ENCODE measurements around the gene IGF1R. TPM values are rescaled to one million over a fixed set of nuclear protein-coding genes. Genes with fewer than 3 reads are reported as not detected.

IGF1R gene
- total RNA-seq, 1 experiment from 2014 or later, result 30.9 TPM

DNA sequence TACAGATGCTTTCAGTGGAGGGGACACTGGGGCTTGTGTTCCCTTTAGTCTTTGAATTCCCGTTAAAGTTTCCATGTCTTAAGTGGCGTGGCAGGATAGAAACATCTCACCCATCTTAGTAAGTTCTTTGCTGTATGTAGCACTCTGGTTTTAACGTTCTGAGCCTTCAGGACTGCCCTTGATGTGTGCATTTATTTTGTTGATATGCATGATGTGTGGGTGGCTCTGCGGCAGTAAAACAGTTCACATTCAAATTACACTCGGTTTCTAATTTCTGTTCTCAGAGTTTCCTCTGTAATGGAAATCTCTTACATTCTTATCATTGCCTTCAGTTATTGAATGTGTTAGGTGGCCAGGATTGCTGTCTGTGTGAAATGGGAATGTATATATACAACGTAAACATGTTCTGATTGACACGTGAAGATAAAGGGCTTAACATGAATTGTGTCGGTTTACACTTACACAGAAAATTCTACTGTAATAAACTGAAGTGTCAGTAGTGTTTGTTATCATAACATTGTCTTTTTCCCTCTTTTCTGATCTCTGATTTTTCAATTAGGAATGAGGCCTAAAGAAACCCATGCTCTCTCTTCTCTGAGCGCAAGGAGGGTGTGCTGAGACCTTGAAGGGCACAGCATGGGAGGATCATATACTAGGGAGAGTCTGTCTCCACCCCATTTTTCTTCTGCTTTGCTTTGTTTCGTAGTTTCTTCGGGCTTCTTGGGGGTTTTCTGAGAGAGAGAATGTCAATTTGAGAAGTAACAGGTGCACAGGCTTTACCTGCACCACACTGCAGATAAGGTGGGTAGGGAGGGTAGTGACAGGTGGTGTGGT is 51.5 kb downstream of the IGF1R start:
- DNase-seq (ENCODE audit: extremely low read depth, low read depth), result no peak

DNA sequence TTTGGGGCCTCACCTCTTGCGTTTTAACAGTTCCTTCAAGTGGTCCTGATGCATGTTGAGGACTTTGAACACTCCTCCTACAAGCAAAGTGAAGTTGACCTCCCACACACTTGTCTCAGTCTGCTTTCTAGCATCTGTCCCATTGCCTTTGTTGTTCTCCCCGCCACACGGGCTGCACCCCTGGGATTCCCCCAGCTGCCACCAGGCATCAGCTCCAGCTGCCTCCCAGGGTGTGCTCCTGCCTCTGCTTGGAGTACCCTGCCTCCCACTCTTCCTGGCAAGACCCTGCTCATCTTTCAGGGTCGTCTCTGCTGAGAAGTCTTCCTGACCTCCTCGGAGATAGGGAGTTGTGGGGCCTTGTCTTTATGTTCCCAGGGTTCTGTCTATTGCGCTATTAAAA is 52.2 kb downstream of the IGF1R start:
- no peak for DNase-seq (ENCODE audit: extremely low read depth, low read depth)

DNA sequence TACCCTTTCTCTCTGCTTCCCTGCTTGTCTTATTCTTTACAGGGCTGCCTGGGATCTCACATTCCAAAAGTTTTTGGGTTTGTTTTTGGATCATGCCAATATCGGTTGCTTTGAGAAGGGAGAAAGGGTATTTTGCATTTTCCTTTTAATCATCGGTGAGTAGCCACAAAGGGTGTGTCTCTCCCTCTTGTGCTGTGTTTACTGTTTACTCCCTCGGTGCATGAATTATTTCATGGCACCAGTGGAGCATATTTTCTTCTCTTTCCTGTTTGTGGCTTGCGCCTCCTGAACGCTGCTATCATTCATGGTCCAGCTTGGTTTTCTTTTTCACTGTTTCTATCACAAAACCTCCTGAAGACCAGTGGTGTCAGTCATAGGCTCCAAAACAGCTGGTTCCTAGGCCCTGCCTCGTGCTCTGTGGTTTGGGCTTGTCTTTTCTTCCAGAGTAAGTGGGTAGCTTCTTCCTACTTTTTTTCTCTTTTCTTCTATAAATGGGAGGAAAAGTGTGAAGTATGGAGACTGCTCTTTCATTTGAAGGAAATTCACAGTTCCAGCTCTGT is 54.9 kb downstream of the IGF1R start:
- DNase-seq (ENCODE audit: extremely low read depth, low read depth), result no peak

DNA sequence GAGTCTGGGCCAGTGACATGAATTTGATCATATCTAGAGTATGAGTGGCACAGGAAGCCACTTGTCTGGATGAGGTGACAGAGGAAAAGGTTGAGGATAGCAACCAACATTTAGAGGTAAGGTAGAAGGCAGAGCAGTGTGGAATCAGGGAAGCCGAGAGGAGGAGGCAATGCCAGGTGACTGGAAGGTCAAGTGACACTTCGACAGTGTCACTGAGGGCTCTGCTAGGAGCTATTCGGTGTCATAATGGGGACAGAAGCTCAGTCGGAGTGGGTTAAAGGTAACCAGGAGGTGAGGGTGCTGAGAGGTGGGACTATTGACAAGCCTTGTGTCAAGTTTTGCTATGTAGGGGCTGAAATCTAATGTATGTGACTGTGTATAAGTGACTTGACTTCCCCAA is 56.7 kb downstream of the IGF1R start:
- DNase-seq (ENCODE audit: extremely low read depth, low read depth), result no peak

DNA sequence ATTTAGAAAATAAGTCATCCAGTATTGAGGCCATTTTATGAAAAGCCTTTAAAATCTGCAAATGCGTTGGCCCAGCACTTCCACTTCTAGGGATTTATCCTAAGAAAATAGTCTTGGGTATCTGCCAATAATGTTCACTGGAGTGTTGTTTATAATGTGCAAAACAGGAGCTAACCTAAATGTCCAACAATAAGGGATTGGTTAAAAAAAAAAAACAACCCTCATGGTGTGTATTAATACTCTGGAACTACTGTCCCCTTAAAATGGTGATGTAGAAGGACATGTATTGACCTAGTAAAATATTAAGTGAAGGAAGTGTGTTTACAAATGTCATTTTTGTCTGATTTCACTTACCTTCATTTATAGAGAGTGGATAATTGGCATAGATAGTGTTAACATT is 58.0 kb downstream of the IGF1R start:
- DNase-seq (ENCODE audit: extremely low read depth, low read depth), result no peak

DNA sequence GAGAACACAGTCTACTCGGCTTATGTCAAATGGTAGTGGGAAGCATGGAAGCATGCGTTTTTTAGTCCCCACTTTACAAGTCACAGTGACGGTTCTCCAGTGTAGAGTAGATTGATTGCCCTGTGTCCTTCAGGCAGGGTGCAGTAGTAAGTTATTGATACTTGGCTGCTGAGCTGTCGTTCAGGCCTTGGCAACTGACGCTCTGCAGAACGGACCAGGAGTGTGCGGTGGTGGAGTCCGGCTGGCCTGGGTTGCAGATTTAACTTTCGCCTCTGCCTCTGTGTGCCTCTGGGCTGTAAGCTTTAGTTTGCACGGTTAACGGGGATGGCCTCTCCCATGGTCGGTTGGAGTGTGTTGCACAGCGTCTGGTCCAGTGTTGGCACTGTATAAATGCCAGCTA is 58.6 kb downstream of the IGF1R start:
- no peak for DNase-seq (ENCODE audit: extremely low read depth, low read depth)

DNA sequence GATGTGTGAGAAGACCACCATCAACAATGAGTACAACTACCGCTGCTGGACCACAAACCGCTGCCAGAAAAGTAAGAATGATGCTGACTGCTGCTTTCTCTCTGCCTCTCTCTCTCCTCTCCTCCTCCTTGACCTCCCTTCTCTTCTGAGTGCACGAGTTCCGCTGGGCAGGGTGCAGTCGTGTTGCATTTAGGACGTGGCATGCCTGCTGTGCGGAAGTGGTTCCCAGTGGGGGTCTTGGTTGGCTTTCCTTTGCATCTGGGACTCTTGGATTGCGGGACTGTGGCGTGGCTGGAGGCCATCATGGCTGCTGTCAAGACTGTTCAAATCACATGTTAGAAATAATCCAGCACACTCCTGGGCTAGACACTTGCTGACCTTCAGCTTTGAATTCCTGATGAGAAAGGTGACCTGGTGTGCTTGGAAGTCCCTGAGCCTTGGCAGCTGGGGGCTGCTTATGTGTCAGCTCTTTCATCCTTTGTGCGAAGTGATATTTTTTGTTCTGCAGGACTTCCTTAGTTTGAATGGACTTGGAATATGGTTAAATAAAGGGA is 59.8 kb downstream of the IGF1R start:
- DNase-seq (ENCODE audit: extremely low read depth, low read depth), result no peak

DNA sequence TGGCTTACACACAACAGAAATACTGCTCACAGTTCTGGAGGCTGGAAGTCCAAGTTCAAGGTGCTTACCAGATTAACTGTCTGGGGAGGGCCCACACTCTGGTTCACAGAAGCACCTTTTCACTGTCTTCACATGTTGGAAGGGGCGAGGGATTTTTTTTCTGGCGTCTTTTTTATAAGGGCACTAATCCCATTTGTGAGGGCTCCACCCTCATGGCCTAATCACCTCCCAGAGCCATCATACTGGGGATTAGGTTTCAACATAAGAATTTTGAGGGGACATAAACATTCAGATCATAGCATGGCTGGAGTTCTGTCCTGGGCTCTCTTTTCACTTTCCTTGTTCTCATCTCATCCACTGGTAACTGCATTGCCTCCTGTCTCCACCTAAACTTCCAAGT is 63.5 kb downstream of the IGF1R start:
- DNase-seq (ENCODE audit: extremely low read depth, low read depth), result no peak

DNA sequence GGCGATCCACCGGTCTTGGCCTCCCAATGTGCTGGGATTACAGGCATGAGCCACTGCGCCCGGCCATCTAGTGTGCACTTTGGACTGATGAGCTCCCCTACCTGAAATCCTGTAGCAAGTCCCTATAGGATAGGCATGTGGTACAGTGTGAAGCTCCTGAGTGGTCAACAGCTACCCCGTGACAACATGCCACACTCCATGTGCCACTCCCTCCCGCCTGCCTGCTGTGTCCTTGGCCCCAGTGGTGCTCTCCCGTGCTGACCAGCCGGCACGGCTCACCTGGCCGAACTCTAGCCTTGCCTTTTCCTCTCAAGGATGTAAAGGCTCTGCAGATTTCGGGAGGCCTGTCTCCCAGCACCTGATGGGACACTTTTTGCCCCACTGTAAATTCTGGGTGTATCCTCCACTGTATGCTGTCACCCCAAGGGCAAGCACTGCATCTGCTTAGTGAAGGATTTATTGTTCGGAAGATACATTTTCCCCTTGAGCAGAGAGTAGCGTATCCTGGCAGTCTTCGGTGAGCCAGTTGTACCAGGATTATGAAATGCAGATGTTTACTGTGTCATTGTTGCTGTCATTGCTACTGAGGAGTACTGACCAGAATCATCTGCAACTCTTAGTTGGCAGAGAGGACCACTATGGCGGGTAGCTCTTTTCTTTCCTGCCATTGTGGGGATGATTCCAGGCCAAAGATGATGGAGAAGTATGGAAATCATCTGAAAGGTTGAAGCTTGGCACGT is 64.7 kb downstream of the IGF1R start:
- DNase-seq (ENCODE audit: extremely low read depth, low read depth), result no peak

DNA sequence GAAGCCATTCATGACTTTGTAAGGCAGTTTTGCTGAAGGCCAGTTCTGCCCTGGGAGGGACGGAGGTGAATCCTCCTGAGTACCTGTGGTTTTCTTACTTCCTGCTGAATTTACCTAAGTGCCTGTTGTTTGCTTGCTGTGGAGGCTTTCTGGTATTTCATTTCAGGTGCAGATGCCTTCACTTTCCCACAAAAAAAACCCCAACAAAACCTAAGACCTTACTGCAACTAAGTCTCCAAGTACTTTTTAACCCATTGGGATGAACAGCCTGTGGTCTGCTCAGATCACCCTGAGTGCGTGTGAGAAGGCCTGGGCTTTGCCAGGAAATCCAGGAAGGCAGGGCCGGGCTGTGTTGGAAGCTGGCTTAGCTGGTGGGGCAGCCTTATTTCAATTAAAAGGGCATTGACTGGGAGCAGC is 65.3 kb downstream of the IGF1R start:
- DNase-seq (ENCODE audit: extremely low read depth, low read depth), result no peak

DNA sequence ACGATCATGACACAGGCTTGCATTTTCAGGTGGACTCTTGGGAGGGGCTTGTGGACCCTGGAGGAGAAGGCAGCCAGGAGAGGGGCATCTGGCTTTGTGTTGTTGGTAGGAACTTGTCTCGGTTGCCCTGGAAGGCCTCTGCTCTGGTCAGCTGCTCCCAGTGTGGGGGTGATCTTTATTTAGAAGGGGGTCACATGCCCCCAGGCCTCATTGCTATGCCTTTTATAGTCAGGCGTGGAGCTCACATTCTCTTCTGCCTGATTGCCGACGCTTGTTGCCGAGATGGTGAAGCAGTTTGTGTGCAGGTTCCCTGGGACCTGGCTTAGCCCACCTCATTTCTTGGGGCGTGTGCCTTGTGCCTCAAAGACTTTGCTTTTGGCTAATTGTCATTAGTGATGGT is 66.6 kb downstream of the IGF1R start:
- no peak for DNase-seq (ENCODE audit: extremely low read depth, low read depth)

DNA sequence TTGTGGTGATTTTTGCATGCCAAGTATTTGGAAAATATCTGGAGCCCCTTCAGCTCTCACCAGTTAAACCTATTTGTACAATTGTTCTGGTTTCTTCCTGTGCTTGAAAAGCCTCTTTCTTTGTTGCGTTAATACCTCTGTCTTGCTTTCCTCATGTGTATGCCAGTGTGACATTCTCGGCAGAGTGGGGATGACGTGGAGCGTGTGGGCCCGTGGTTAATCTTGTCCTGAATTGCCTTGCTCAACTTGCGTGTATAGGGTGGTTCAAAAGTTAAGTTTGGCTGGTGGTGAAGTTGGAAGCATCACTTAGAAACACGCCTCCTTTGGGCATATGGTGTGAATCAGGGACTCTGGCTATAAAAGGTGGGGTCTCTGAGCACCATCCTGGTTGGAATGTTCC is 67.1 kb downstream of the IGF1R start:
- no peak for DNase-seq (ENCODE audit: extremely low read depth, low read depth)

DNA sequence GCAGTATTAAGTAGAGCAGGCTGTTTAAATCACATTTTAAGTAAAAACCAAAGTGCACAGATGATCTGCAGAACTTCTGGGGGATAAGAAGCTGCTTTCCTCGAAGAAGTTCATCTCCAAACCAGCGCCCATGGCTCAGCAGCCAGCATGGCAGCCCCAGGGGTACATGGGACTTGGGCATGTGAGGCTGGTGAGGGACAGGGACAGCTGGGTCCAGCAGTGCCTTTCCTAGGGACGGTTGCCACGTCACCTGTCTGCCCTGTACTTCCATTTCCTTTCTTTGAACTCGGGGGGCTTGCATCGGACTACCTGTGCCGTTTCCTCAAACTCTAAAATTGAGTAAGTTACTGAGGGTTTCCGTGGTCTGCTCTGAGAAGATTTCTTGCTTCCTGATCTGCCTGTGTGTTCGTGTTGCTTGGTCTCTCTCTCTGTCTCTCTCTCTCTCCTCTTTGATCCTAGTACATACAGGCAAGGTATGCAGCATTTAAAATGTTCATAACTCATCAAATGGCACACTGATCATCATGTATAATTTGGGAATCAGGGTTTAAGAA is 67.6 kb downstream of the IGF1R start:
- no peak for DNase-seq (ENCODE audit: extremely low read depth, low read depth)

DNA sequence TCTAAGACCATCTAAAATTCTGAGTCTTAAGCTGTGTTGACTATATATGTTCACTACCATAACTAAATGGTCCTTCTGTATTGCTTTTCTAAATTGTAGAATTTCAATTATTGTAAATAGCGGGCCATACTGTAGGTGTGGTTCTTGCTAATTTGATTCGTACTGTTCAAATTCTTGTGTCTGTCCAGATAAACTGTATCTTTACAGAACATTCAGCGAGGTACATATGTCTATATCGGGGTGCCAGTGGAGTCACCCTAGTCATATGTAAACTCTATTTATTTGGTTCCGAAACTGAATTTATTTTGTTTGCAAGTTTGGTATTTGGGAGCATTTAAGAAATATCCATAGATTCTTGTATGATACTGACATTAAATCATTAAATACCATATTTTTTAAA is 69.0 kb downstream of the IGF1R start:
- no peak for DNase-seq (ENCODE audit: extremely low read depth, low read depth)

DNA sequence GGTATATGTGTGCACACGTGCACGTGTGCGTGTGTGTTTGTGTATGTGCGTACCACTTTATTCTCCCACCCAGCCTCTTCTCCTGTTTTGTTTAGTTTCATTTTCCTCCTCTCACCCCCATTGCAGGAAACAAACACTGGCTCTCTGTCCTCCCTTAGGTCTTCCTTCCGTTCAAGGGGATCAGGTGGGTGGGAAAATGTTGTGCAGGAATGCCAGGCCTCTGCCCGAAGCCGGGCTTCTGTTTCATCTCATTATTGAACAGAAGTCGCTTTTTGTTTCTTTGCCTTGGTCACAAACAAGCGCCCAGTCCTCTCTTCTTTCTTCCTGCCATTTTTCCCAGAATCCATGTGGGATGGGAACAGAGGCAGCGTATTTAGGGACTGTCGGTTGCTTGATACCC is 69.6 kb downstream of the IGF1R start:
- no peak for DNase-seq (ENCODE audit: extremely low read depth, low read depth)

DNA sequence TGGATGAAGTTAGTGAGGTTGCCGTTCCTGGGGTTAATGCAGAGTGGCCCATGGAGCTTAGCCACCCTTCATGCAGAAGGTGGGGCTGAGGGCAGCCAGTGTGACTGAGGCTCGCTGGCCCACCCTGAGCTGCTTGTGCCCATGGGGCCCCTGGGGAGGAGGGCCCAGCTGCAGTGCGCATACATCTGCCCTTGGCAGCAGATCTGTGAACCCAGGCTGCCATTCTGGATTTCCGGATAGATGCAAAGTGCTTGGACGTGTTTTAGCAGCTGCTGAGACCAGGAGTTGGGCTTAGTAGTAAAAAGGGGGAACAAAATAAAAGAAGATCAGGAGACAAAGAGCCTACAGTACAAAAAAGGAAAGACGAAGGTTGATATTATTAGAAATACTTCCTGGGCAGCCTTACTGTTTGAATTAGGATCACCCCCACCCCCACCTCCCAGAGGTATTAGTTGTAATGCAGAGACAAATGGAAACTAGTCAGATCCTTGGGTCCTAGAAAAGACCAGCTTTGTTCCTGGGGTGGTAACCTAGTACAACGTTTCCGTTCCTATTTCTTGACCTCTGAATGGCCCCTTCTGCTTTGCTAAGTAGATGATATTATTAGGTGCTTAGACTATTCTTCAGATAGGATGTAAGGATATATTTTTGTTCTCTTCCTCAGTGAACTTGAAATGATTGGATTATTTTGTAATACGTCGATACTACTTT is 70.2 kb downstream of the IGF1R start:
- no peak for DNase-seq (ENCODE audit: extremely low read depth, low read depth)

DNA sequence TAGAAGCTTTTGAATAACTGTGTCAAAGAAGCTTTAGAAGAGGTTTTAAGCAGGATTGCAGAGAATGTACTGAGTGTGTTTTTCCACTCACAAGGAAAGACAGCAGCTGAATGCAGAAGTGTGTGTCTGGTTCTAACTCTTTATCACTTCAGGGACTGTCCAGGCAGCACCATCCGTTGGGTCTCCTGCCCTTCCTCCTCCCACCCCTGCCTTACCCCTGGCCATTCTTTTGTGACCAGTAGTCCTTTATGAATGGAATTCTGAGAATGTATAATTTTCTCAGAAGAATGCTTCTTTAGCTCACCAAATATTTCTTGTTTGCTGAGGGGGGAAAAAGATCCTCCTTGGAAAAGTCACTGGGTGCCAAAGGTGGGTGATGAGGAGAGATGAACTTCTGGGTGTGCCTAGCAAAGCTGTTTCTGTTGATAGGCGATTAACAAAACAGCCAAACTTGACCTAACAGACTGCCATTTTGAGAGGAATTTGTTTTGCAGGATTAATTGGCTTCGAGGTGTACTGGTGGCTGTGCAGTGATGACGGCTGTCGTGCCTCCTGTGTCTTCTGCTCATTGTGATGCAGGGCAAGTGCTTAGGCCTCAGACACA is 70.9 kb downstream of the IGF1R start:
- no peak for DNase-seq (ENCODE audit: extremely low read depth, low read depth)

DNA sequence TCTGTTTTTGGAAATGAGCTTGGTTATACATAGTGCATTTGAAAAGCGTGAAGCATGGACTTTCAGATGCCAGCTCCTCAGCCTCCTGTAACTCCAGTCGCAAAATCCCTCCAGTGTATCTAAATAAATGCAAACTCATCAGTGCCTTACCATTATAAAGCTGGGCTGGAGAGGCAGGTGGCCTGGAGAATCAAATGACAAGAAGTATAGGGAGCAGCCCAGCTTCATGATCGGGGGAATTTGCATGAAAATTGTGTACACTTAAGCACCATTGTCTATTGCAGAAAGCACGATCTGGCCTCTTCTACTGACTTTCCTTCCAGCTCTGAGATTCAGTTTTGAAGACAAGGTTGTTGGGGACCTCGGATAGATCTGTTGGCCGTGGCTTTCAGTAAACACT is 71.7 kb downstream of the IGF1R start:
- no peak for DNase-seq (ENCODE audit: extremely low read depth, low read depth)

DNA sequence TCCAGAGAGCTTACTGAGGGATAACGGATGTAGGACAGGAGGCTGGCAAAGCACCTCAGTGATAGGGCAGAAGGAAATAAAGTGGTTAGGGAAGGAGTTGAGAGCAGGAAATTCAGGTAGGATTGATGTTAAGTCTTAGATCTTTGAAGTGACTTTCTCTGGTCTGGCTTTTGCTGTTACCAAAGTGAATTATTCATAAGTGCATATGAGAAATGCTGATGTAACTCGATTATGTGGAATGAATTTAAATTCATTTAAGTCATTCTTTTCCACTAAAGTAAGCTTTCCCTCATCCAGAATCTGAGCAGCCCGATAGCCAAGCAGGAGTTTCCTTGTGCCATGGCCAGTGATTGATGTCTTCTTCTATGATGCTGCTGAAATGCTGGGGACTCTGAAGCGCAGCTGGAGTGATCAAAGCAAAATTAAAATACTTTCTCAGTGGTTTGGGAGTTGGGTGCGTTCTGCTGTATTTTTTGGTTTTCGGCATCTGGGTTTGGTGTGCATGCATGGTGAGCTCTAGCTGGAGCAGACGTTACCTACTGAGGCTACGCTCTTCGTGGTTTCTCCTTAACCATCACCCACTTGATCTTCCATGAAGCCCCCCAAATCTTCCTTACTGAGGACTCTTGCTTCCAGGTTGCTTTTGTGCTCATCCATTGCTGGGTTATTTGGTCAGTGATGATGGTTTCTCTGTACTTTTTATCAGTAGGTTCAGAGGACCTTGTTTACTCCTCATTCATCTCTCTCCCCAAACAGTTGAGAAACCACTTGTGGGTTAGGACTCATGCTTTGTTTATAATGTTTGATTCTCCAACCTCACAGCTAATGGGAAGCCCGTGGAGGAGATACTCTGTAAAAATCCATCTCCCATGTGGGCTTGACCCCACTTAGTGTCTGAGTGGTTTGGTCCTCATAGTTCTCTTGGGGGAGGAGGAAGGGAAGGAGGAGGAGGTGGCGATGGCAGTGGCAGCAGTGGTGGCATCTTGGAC is 72.5 kb downstream of the IGF1R start:
- DNase-seq (ENCODE audit: extremely low read depth, low read depth), result no peak

All from NCI-H460 (cell line).